HEK293 (cell line): ENCODE measurements around the gene CACNA1S.

ENCODE experiments used
- CTCF ChIA-PET: fragments of 350-600 bp; formaldehyde crosslinking; extraction: SDS; loops from one replicate; lab custom pipeline; 2021; ENCODE audit warnings: antibody characterized with exemption; lab: Yijun Ruan, JAX
- POLR2A ChIA-PET: fragments of 300-600 bp; formaldehyde crosslinking; extraction: SDS; loops from one replicate; lab custom pipeline; 2020; ENCODE audit warnings: antibody characterized with exemption, inconsistent platforms; lab: Yijun Ruan, JAX
- H3K27ac ChIP-seq: fragments of 200-500 bp; sonication (Bioruptor generic); 2 replicates; pipeline ENCODE4 v1.5.1; 2014; ENCODE audit warnings: low read depth, low read length, control low read depth, inconsistent platforms; ENCODE audit errors: extremely low read depth
- H3K36me3 ChIP-seq, 2 experiments: fragments of 200-500 bp in 1 of 2; sonication (Bioruptor generic) in 1 of 2; 1 replicate in 1 of 2; 2 replicates in 1 of 2; pipeline ENCODE4 v1.5.1; 2014 to 2017; ENCODE audit warnings: inconsistent platforms in 2 of 2, low read length in 2 of 2; ENCODE audit not compliant: control insufficient read depth in 2 of 2, insufficient read depth in 1 of 2
- H3K4me1 ChIP-seq: fragments of 200-500 bp; sonication (Bioruptor generic); 2 replicates; pipeline ENCODE4 v1.5.1; 2014; ENCODE audit warnings: mild to moderate bottlenecking, low read length, inconsistent platforms; ENCODE audit not compliant: control insufficient read depth, insufficient read depth
- H3K4me3 ChIP-seq: 2 replicates; pipeline ENCODE4 v1.5.1; 2011; ENCODE audit warnings: low read depth, mild to moderate bottlenecking, control low read depth, low read length, moderate library complexity
- H3K9me3 ChIP-seq: fragments of 200-500 bp; sonication (Bioruptor generic); 2 replicates; pipeline ENCODE4 v1.5.1; 2014; ENCODE audit warnings: low read depth, low read length, inconsistent platforms; ENCODE audit not compliant: control insufficient read depth, insufficient read depth
- ELK4 ChIP-seq: IDR thresholded peaks from 2 replicates; pipeline ENCODE4 v1.6.1; 2011; ENCODE audit warnings: mild to moderate bottlenecking, low read depth, low read length, borderline replicate concordance
- GFI1B ChIP-seq: fragments of 450-650 bp; formaldehyde crosslinking; IDR thresholded peaks from 2 replicates; pipeline ENCODE4 v1.5.1; 2016; ENCODE audit warnings: missing biosample characterization, missing genetic modification characterization
- IKZF3 ChIP-seq: fragments of 450-650 bp; IDR thresholded peaks from 2 replicates; pipeline ENCODE4 v1.5.0; 2018; ENCODE audit warnings: missing biosample characterization, mild to moderate bottlenecking, missing genetic modification characterization, moderate library complexity
- INSM2 ChIP-seq: fragments of 450-650 bp; formaldehyde crosslinking; IDR thresholded peaks from 2 replicates; pipeline ENCODE4 v1.5.1; 2016; ENCODE audit warnings: missing biosample characterization, missing genetic modification characterization
- KLF17 ChIP-seq: fragments of 450-650 bp; formaldehyde crosslinking; IDR thresholded peaks from 2 replicates; pipeline ENCODE4 v1.5.1; 2016; ENCODE audit warnings: missing biosample characterization, missing genetic modification characterization
- TCF7L2 ChIP-seq: IDR thresholded peaks from 2 replicates; pipeline ENCODE4 v1.6.1; 2011; ENCODE audit warnings: low read depth, mild to moderate bottlenecking, inconsistent platforms, low read length, moderate library complexity, borderline replicate concordance
- TSHZ1 ChIP-seq: fragments of 450-650 bp; formaldehyde crosslinking; IDR thresholded peaks from 2 replicates; pipeline ENCODE4 v1.5.1; 2016; ENCODE audit warnings: missing biosample characterization, missing genetic modification characterization, borderline replicate concordance
- ZBTB48 ChIP-seq: fragments of 450-650 bp; formaldehyde crosslinking; IDR thresholded peaks from 2 replicates; pipeline ENCODE4 v1.5.1; 2016; ENCODE audit warnings: missing biosample characterization, missing genetic modification characterization
- ZNF114 ChIP-seq: fragments of 450-650 bp; formaldehyde crosslinking; IDR thresholded peaks from 2 replicates; pipeline ENCODE4 v1.5.0; 2017; ENCODE audit warnings: missing biosample characterization, missing genetic modification characterization
- ZNF133 ChIP-seq: fragments of 450-650 bp; formaldehyde crosslinking; IDR thresholded peaks from 2 replicates; pipeline ENCODE4 v1.5.1; 2016; ENCODE audit warnings: missing biosample characterization, missing genetic modification characterization
- ZNF324 ChIP-seq: fragments of 450-650 bp; formaldehyde crosslinking; IDR thresholded peaks from 2 replicates; pipeline ENCODE4 v1.5.1; 2016; ENCODE audit warnings: missing biosample characterization, missing genetic modification characterization
- ZNF335 ChIP-seq: fragments of 450-650 bp; formaldehyde crosslinking; conservative IDR thresholded peaks from 2 replicates; pipeline ENCODE4 v1.5.1; 2016; ENCODE audit warnings: missing biosample characterization, missing genetic modification characterization
- ZNF416 ChIP-seq: fragments of 450-650 bp; formaldehyde crosslinking; IDR thresholded peaks from 2 replicates; pipeline ENCODE4 v1.5.1; 2016; ENCODE audit warnings: missing biosample characterization, missing genetic modification characterization
- ZNF449 ChIP-seq: fragments of 450-650 bp; formaldehyde crosslinking; IDR thresholded peaks from 2 replicates; pipeline ENCODE4 v1.5.1; 2017; ENCODE audit warnings: missing biosample characterization, mild to moderate bottlenecking, missing genetic modification characterization, moderate library complexity
- ZNF530 ChIP-seq: fragments of 450-650 bp; formaldehyde crosslinking; IDR thresholded peaks from 2 replicates; pipeline ENCODE4 v1.5.1; 2016; ENCODE audit warnings: low read depth, missing biosample characterization, missing genetic modification characterization
- ZNF549 ChIP-seq: fragments of 450-650 bp; IDR thresholded peaks from 2 replicates; pipeline ENCODE4 v1.5.1; 2018; ENCODE audit warnings: missing biosample characterization, missing genetic modification characterization, mild to moderate bottlenecking, inconsistent platforms, moderate library complexity
- ZNF692 ChIP-seq: fragments of 450-650 bp; formaldehyde crosslinking; IDR thresholded peaks from 2 replicates; pipeline ENCODE4 v1.5.1; 2016; ENCODE audit warnings: missing biosample characterization, missing genetic modification characterization
- ZNF785 ChIP-seq: fragments of 450-650 bp; formaldehyde crosslinking; IDR thresholded peaks from 2 replicates; pipeline ENCODE4 v1.5.1; 2016; ENCODE audit warnings: missing biosample characterization, missing genetic modification characterization
- ZNF830 ChIP-seq: fragments of 450-650 bp; IDR thresholded peaks from 2 replicates; pipeline ENCODE4 v1.5.0; 2018; ENCODE audit warnings: missing biosample characterization, missing genetic modification characterization, low read depth, mild to moderate bottlenecking, moderate library complexity
- ZXDB ChIP-seq: fragments of 450-650 bp; formaldehyde crosslinking; IDR thresholded peaks from 2 replicates; pipeline ENCODE4 v1.5.1; 2016; ENCODE audit warnings: missing biosample characterization, missing genetic modification characterization

CACNA1S gene

GRCh38 chr1:201076092-201076491, 36.1 kb downstream of the CACNA1S start:
- H3K4me3 ChIP-seq: no peak overlapping the region
- H3K27ac ChIP-seq: no peak overlapping the region
- no peak for TF ChIP-seq ZNF830
- no peak for TF ChIP-seq ZNF416
- TF ChIP-seq, all 188 proteins: peak for 0
- POLR2A ChIA-PET: no interaction called here
- CTCF ChIA-PET: interaction anchor here (0.7 to 1.4 kb wide), 2 partner anchors 10 to 96 kb away, joined by 3 to 6 read pairs; no protein-coding TSS in a partner anchor
- H3K36me3 ChIP-seq: no peaks in the 10 kb centered on the region
- no peaks in the 10 kb centered on the region for H3K9me3 ChIP-seq
- H3K4me1 ChIP-seq: no peaks in the 10 kb centered on the region

- Histone ChIP-seq H3K9me3 (no peaks in the 10 kb centered on the region), H3K4me1 (no peaks in the 10 kb centered on the region), H3K27ac (no peak overlapping the region), H3K36me3 (no peaks in the 10 kb centered on the region), H3K4me3 (no peak overlapping the region)
- ChIA-PET POLR2A (interaction anchor here (0.6 kb wide), 1 partner anchor 53 kb away, joined by 7 read pairs; no protein-coding TSS in a partner anchor), CTCF (no interaction called here)
- TF ChIP-seq ZNF449 (no peak), ZNF335 (tag by site-specific recombination) (no peak), ZNF324 (tag by site-specific recombination) (no peak), ZNF785 (tag by site-specific recombination) (no peak), ELK4 (no peak), KLF17 (no peak), ZNF530 (tag by site-specific recombination) (no peak), ZNF549 (tag by site-specific recombination) (no peak), ZNF692 (tag by site-specific recombination) (no peak), ZXDB (tag by site-specific recombination) (no peak), IKZF3 (tag by site-specific recombination) (no peak), ZBTB48 (tag by site-specific recombination) (no peak), INSM2 (tag by site-specific recombination) (no peak)
Measured at GRCh38 chr1:201074018-201074417, 38.2 kb downstream of the CACNA1S start.

- no peaks in the 10 kb centered on the region for H3K9me3 ChIP-seq
- H3K27ac ChIP-seq: no peak overlapping the region
- H3K4me3 ChIP-seq: no peak overlapping the region
- no peaks in the 10 kb centered on the region for H3K4me1 ChIP-seq
- H3K36me3 ChIP-seq: no peaks in the 10 kb centered on the region
- no peak for TF ChIP-seq GFI1B (tag by site-specific recombination)
- no peak for TF ChIP-seq TSHZ1 (tag by site-specific recombination)
- no peak for TF ChIP-seq TCF7L2
- TF ChIP-seq ZNF114 (tag by site-specific recombination): no peak
- TF ChIP-seq ZNF133 (tag by site-specific recombination): no peak
- TF ChIP-seq, all 188 proteins: peak for 0
- ChIA-PET CTCF (interaction anchor here (1.3 kb wide), 1 partner anchor 47 kb away, joined by 4 read pairs; no protein-coding TSS in a partner anchor), POLR2A (no interaction called here)
Measured at GRCh38 chr1:201072922-201073321, 39.3 kb downstream of the CACNA1S start.
